COR-L47 (cell line): ENCODE results near the gene HNF4A.

ENCODE experiments used
- DNase-seq: peaks from one replicate; lab custom pipeline; 2025; lab: John Stamatoyannopoulos, UW

HNF4A gene

GRCh38 chr20:44406572-44407137 lies 51.2 kb downstream of the HNF4A start:
- no peak for DNase-seq

GRCh38 chr20:44407402-44408184 lies 52.1 kb downstream of the HNF4A start:
- no peak for DNase-seq

GRCh38 chr20:44409132-44409600 lies 53.7 kb downstream of the HNF4A start:
- no peak for DNase-seq

- DNase-seq: no peak
These were observed 55.1 kb downstream of the HNF4A start for GRCh38 chr20:44410583-44411019.

- DNase-seq: no peak
These were observed 55.7 kb downstream of the HNF4A start for GRCh38 chr20:44411020-44411756.

GRCh38 chr20:44411757-44412401 lies 56.4 kb downstream of the HNF4A start:
- DNase-seq: no peak

GRCh38 chr20:44412402-44413144 lies 57.1 kb downstream of the HNF4A start:
- DNase-seq: no peak

- no peak for DNase-seq
These were observed 58.3 kb downstream of the HNF4A start for GRCh38 chr20:44413575-44414345.

- DNase-seq: no peak
These were observed 58.8 kb downstream of the HNF4A start for GRCh38 chr20:44414346-44414714.

GRCh38 chr20:44414808-44415207 lies 59.3 kb downstream of the HNF4A start:
- no peak for DNase-seq

GRCh38 chr20:44415833-44416715 lies 60.6 kb downstream of the HNF4A start:
- no peak for DNase-seq

- DNase-seq: no peak
These were observed 62.8 kb downstream of the HNF4A start for GRCh38 chr20:44418069-44418905.

GRCh38 chr20:44419131-44419844 lies 63.8 kb downstream of the HNF4A start:
- no peak for DNase-seq

GRCh38 chr20:44420497-44420896 lies 65.0 kb downstream of the HNF4A start:
- no peak for DNase-seq

GRCh38 chr20:44422083-44422482 lies 66.6 kb downstream of the HNF4A start:
- no peak for DNase-seq

- no peak for DNase-seq
These were observed 68.0 kb downstream of the HNF4A start for GRCh38 chr20:44423480-44423879.

GRCh38 chr20:44424039-44424495 lies 68.6 kb downstream of the HNF4A start:
- no peak for DNase-seq

- no peak for DNase-seq
These were observed 70.4 kb downstream of the HNF4A start for GRCh38 chr20:44425923-44426322.
